GM12874 (cell line): Measurements from ENCODE around the gene CCDC85A.

Experiments
- CTCF ChIP-seq: IDR thresholded peaks from 2 replicates; pipeline ENCODE4 v1.5.1; 2011; ENCODE audit warnings: low read depth, mild to moderate bottlenecking, control low read depth, low read length, moderate library complexity; ENCODE audit not compliant: insufficient read depth

Gene CCDC85A

GRCh38 chr2:56344771-56345170, 161.0 kb downstream of the CCDC85A start:
- TF ChIP-seq CTCF = no peak

GRCh38 chr2:56347881-56348280, 164.1 kb downstream of the CCDC85A start:
- TF ChIP-seq CTCF = no peak

- no peak for TF ChIP-seq CTCF
Observed at GRCh38 chr2:56348392-56349210, 164.8 kb downstream of the CCDC85A start.

- no peak for TF ChIP-seq CTCF
Observed at GRCh38 chr2:56357655-56358295, 174.0 kb downstream of the CCDC85A start.

- no peak for TF ChIP-seq CTCF
Observed at GRCh38 chr2:56361844-56362243, 178.1 kb downstream of the CCDC85A start.

- no peak for TF ChIP-seq CTCF
Observed at GRCh38 chr2:56364902-56365301, 181.1 kb downstream of the CCDC85A start.

- TF ChIP-seq CTCF = no peak
Observed at GRCh38 chr2:56369316-56369715, 185.5 kb downstream of the CCDC85A start.
